DOHH2 (cell line): ENCODE measurements around the gene FNDC3B.

Experiments used
- H3F3A ChIP-seq: fragments of 200-600 bp; sonication (generic), shearing (Covaris generic); 2 replicates; pipeline ENCODE4 v1.6.0; 2016; ENCODE audit warnings: antibody characterized with exemption, mild to moderate bottlenecking; ENCODE audit not compliant: control insufficient read depth, insufficient read depth
- H3K27ac ChIP-seq: fragments of 200-600 bp; sonication (generic); 2 replicates; pipeline ENCODE4 v1.5.1; 2014; ENCODE audit warnings: low read depth, mild to moderate bottlenecking, low read length, moderate library complexity
- H3K27me3 ChIP-seq: fragments of 200-600 bp; sonication (generic); 2 replicates; pipeline ENCODE4 v1.6.1; 2014; ENCODE audit warnings: mild to moderate bottlenecking, low read length, mixed read lengths; ENCODE audit not compliant: control insufficient read depth
- H3K36me3 ChIP-seq: fragments of 200-600 bp; sonication (generic); 2 replicates; pipeline ENCODE4 v1.6.1; 2014; ENCODE audit warnings: mild to moderate bottlenecking, low read length, moderate library complexity, mixed read lengths; ENCODE audit not compliant: control insufficient read depth
- H3K4me1 ChIP-seq: fragments of 200-600 bp; sonication (generic); 2 replicates; pipeline ENCODE4 v1.6.1; 2014; ENCODE audit warnings: mild to moderate bottlenecking, low read length, mixed read lengths; ENCODE audit not compliant: control insufficient read depth
- H3K4me2 ChIP-seq: fragments of 200-600 bp; sonication (generic); 2 replicates; pipeline ENCODE4 v1.6.0; 2014; ENCODE audit warnings: mild to moderate bottlenecking, low read length, moderate library complexity
- H3K4me3 ChIP-seq: fragments of 200-600 bp; sonication (generic); 2 replicates; pipeline ENCODE4 v1.5.1; 2014; ENCODE audit warnings: mild to moderate bottlenecking, low read length, mixed read lengths
- H3K79me2 ChIP-seq: fragments of 200-600 bp; sonication (generic); 2 replicates; pipeline ENCODE4 v1.6.1; 2014; ENCODE audit warnings: mild to moderate bottlenecking, low read length, mixed read lengths; ENCODE audit not compliant: control insufficient read depth
- H3K9me2 ChIP-seq: fragments of 200-600 bp; sonication (generic); replicated peaks from 2 replicates; pipeline ENCODE4 v1.6.1; 2014; ENCODE audit warnings: mild to moderate bottlenecking, low read length, mixed read lengths; ENCODE audit not compliant: control insufficient read depth
- H3K9me3 ChIP-seq: fragments of 200-600 bp; sonication (generic); 2 replicates; pipeline ENCODE4 v1.6.1; 2014; ENCODE audit warnings: antibody characterized with exemption, low read length, mixed read lengths; ENCODE audit not compliant: control insufficient read depth, insufficient read depth
- H4K20me1 ChIP-seq: fragments of 200-600 bp; sonication (generic); 2 replicates; pipeline ENCODE4 v1.6.0; 2014; ENCODE audit warnings: low read depth, mild to moderate bottlenecking, antibody characterized with exemption, low read length, moderate library complexity; ENCODE audit not compliant: control insufficient read depth, insufficient read depth
- EZH2phosphoT487 ChIP-seq: fragments of 200-600 bp; sonication (generic); IDR thresholded peaks from 2 replicates; pipeline ENCODE4 v1.6.1; 2017; ENCODE audit warnings: borderline replicate concordance, mild to moderate bottlenecking, antibody characterized with exemption, low read length, moderate library complexity, mixed read lengths
- TF ChIP-seq, protein P1 (sequence below): fragments of 200-600 bp; sonication (generic); IDR thresholded peaks from one replicate; pipeline ENCODE4 v1.5.1; 2014; ENCODE audit warnings: antibody characterized with exemption, mild to moderate bottlenecking, low read depth, low read length; ENCODE audit not compliant: poor library complexity, severe bottlenecking

The FNDC3B gene

DNA sequence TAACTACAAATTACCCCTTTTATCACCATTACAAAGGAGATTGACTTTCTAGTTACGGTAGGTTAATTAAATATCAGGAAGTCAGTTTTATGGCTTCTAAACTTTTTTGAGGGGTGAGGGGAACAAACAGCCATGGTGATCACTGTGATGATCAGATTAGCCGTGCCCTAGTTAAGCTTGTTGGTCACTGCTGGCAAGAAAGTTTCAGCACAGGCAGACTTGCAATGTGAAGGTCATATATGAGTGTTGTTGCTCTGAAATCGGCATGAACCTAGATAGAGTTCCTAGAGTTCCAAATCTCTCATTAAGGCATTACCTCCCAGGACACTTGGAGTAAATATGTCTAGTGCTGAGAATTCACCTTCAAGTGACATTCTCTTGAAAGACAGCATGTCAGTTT is 252.3 kb downstream of the FNDC3B start:
- no peaks in the 10 kb centered on the region for H4K20me1 ChIP-seq
- H3K9me2 ChIP-seq: no peaks in the 10 kb centered on the region
- H3K27ac ChIP-seq: no peak overlapping the region
- TF ChIP-seq EZH2phosphoT487: no peak
- TF ChIP-seq, protein P1, sequence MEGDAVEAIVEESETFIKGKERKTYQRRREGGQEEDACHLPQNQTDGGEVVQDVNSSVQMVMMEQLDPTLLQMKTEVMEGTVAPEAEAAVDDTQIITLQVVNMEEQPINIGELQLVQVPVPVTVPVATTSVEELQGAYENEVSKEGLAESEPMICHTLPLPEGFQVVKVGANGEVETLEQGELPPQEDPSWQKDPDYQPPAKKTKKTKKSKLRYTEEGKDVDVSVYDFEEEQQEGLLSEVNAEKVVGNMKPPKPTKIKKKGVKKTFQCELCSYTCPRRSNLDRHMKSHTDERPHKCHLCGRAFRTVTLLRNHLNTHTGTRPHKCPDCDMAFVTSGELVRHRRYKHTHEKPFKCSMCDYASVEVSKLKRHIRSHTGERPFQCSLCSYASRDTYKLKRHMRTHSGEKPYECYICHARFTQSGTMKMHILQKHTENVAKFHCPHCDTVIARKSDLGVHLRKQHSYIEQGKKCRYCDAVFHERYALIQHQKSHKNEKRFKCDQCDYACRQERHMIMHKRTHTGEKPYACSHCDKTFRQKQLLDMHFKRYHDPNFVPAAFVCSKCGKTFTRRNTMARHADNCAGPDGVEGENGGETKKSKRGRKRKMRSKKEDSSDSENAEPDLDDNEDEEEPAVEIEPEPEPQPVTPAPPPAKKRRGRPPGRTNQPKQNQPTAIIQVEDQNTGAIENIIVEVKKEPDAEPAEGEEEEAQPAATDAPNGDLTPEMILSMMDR: no peak
- H3K4me1 ChIP-seq: no peaks in the 10 kb centered on the region
- no peaks in the 10 kb centered on the region for H3K79me2 ChIP-seq
- no peaks in the 10 kb centered on the region for H3F3A ChIP-seq
- H3K4me3 ChIP-seq: no peak overlapping the region
- no peaks in the 10 kb centered on the region for H3K9me3 ChIP-seq
- no peaks in the 10 kb centered on the region; the same call in 1 of the 2 replicates for H3K36me3 ChIP-seq
- no peaks in the 10 kb centered on the region for H3K27me3 ChIP-seq
- H3K4me2 ChIP-seq: no peak overlapping the region

DNA sequence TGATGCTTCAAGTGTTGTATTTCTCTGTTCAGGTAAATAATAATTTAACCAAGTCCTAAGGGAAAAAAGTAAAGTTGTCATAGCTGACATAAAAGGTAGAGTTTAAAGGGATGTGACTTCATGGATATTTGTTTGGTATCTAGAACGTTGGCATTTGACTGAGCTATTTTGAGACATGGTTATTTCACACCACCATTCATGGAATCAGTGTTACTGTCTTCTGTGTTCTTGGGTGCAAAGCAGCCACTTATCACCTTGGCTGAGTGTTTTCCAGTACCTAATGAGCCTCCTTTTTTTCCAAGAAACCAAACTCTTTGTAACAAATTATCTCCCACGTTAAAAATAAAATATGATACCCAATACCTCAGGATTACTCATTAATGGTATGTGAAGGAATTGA is 253.0 kb downstream of the FNDC3B start:
- TF ChIP-seq EZH2phosphoT487: no peak
- TF ChIP-seq, protein P1: no peak
- H3K36me3 ChIP-seq: no peaks in the 10 kb centered on the region; the same call in 1 of the 2 replicates

DNA sequence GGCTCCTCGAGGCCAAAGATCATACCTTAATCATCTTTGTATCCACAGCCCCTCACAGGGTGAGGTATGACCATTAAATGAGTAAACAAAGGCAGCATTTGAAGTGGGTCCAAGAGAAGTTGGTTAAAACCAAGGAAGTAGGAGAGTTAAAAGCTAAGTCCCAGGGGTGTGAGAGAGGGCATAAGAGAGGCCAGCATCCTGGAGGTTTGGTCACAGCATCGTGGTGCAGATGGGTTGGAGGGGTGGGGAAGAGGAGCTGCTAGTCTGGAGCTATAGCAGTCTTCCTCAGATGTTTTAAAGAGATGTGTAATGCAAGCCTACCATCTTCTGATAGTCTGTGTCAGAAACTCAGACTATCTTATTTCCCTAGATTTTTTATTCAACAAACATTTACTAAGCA is 253.7 kb downstream of the FNDC3B start:
- no peaks in the 10 kb centered on the region for H3K79me2 ChIP-seq
- TF ChIP-seq EZH2phosphoT487: no peak
- TF ChIP-seq, protein P1: no peak
- H3K27me3 ChIP-seq: no peaks in the 10 kb centered on the region
- no peaks in the 10 kb centered on the region for H4K20me1 ChIP-seq
- no peaks in the 10 kb centered on the region for H3K9me2 ChIP-seq
- no peaks in the 10 kb centered on the region; the same call in 1 of the 2 replicates for H3K36me3 ChIP-seq
- H3F3A ChIP-seq: no peaks in the 10 kb centered on the region
- H3K9me3 ChIP-seq: no peaks in the 10 kb centered on the region
- no peak overlapping the region for H3K4me2 ChIP-seq
- H3K4me3 ChIP-seq: no peak overlapping the region
- no peaks in the 10 kb centered on the region for H3K4me1 ChIP-seq
- H3K27ac ChIP-seq: no peak overlapping the region

More for the DNA sequence above, 253.0 kb downstream of the FNDC3B start:
- H3K27ac ChIP-seq: no peak overlapping the region
- no peak overlapping the region for H3K4me3 ChIP-seq
- H3K27me3 ChIP-seq: no peaks in the 10 kb centered on the region
- H3K79me2 ChIP-seq: no peaks in the 10 kb centered on the region
- no peaks in the 10 kb centered on the region for H3F3A ChIP-seq
- no peak overlapping the region for H3K4me2 ChIP-seq
- H3K9me2 ChIP-seq: no peaks in the 10 kb centered on the region
- H4K20me1 ChIP-seq: no peaks in the 10 kb centered on the region
- H3K4me1 ChIP-seq: no peaks in the 10 kb centered on the region
- H3K9me3 ChIP-seq: no peaks in the 10 kb centered on the region

DNA sequence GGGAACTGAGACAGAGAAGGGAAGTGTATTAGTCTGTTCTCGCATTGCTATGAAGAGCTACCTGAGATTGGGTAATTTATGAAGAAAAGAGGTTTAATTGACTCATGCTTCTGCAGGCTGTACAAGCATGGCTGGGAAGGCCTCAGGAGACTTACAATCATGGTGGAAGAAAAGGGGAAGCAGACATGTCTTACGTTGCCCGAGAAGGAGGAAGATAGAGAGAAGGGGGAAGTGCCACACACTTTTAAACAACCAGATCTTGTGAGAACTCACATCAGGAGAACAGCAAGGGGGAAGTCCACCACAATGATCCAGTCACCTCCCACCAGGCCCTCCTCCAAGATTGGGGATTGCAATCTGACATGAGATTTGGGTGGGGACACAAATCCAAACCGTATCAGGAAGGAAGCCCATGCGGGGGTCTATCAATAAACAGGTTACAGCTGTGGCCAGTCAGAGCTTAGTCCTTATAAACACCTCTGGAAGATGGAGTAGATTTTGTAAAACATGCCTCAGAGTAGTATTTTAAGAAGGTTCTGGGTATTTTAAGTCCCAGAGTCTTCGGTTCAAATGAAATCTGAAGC is 254.9 kb downstream of the FNDC3B start:
- no peak overlapping the region for H3K4me3 ChIP-seq
- no peaks in the 10 kb centered on the region for H4K20me1 ChIP-seq
- no peak overlapping the region for H3K27ac ChIP-seq
- no peaks in the 10 kb centered on the region for H3K9me2 ChIP-seq
- H3K27me3 ChIP-seq: no peaks in the 10 kb centered on the region
- no peak for TF ChIP-seq EZH2phosphoT487
- TF ChIP-seq, protein P1: no peak
- H3K9me3 ChIP-seq: no peaks in the 10 kb centered on the region
- no peaks in the 10 kb centered on the region for H3F3A ChIP-seq
- H3K36me3 ChIP-seq: no peaks in the 10 kb centered on the region
- no peaks in the 10 kb centered on the region for H3K4me1 ChIP-seq
- no peaks in the 10 kb centered on the region for H3K79me2 ChIP-seq
- no peak overlapping the region for H3K4me2 ChIP-seq
